Measurements from ENCODE around the gene SYNE3.
A peak's percentile ranks its signal among the peaks of the same experiment; 100 is the strongest.

Gene SYNE3

GRCh38 chr14:95489214-95490137 lies 27.0 kb downstream of the SYNE3 start:
- no peak for DNase-seq (ENCODE audit: low read depth)

- DNase-seq (ENCODE audit: low read depth): no peak
Measured at GRCh38 chr14:95488376-95489213, 27.9 kb downstream of the SYNE3 start.

- no peak for DNase-seq (ENCODE audit: low read depth)
Measured at GRCh38 chr14:95487669-95488084, 28.8 kb downstream of the SYNE3 start.

GRCh38 chr14:95486875-95487668 lies 29.4 kb downstream of the SYNE3 start:
- DNase-seq (ENCODE audit: low read depth): no peak

GRCh38 chr14:95485222-95485819 lies 31.1 kb downstream of the SYNE3 start:
- DNase-seq (ENCODE audit: low read depth): no peak

- no peak for DNase-seq (ENCODE audit: low read depth)
Measured at GRCh38 chr14:95484296-95484695, 32.2 kb downstream of the SYNE3 start.

GRCh38 chr14:95483309-95484165 lies 32.9 kb downstream of the SYNE3 start:
- DNase-seq (ENCODE audit: low read depth): peak; percentile 89

- no peak for DNase-seq (ENCODE audit: low read depth)
Measured at GRCh38 chr14:95482627-95483308, 33.7 kb downstream of the SYNE3 start.

GRCh38 chr14:95481391-95482022 lies 34.9 kb downstream of the SYNE3 start:
- no peak for DNase-seq (ENCODE audit: low read depth)

GRCh38 chr14:95480887-95481226 lies 35.6 kb downstream of the SYNE3 start:
- DNase-seq (ENCODE audit: low read depth): no peak

- peak; percentile 59 for DNase-seq (ENCODE audit: low read depth)
Measured at GRCh38 chr14:95480109-95480886, 36.2 kb downstream of the SYNE3 start.

GRCh38 chr14:95479494-95479893 lies 37.0 kb downstream of the SYNE3 start:
- DNase-seq (ENCODE audit: low read depth): no peak

- DNase-seq (ENCODE audit: low read depth): no peak
Measured at GRCh38 chr14:95478818-95479217, 37.6 kb downstream of the SYNE3 start.

GRCh38 chr14:95478309-95478708 lies 38.1 kb downstream of the SYNE3 start:
- no peak for DNase-seq (ENCODE audit: low read depth)

GRCh38 chr14:95477411-95478269 lies 38.8 kb downstream of the SYNE3 start:
- DNase-seq (ENCODE audit: low read depth): no peak

GRCh38 chr14:95476747-95477146 lies 39.7 kb downstream of the SYNE3 start:
- no peak for DNase-seq (ENCODE audit: low read depth)

- no peak for DNase-seq (ENCODE audit: low read depth)
Measured at GRCh38 chr14:95475540-95476240, 40.8 kb downstream of the SYNE3 start.

Data from GM04504 (cell line).